C4-2B (cell line): Measurements from ENCODE around the gene SNTA1.

Experiments
- H3K27ac ChIP-seq: fragments of 450-650 bp; 2 replicates; pipeline ENCODE4 v1.5.1; 2017
- ZFX ChIP-seq: fragments of 450-650 bp; IDR thresholded peaks from 2 replicates; pipeline ENCODE4 v1.6.1; 2017
- TF ChIP-seq, protein P1 (sequence below): fragments of 450-650 bp; conservative IDR thresholded peaks from 2 replicates; pipeline ENCODE4 v1.5.1; 2017; ENCODE audit warnings: mild to moderate bottlenecking

SNTA1 gene

DNA sequence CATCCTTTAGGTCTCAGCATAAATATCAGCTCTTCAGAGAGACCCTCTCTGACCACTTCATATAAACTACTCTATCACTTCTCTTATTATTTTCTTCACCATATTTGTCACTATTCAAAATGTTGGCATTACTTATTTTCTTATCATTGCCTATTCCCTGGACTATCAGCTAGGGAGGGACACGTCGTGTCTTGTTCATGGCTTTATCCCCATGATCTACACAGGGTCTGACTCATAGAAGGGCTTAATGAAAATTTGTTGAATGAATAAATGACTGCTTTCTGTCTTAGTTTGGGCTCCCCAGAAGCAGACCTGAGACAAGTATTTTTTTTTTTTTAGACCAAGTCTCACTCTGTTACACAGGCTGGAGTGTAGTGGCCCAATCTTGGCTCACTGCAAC is 39.3 kb downstream of the SNTA1 start:
- H3K27ac ChIP-seq, result no peak overlapping the region
- TF ChIP-seq, protein P1, sequence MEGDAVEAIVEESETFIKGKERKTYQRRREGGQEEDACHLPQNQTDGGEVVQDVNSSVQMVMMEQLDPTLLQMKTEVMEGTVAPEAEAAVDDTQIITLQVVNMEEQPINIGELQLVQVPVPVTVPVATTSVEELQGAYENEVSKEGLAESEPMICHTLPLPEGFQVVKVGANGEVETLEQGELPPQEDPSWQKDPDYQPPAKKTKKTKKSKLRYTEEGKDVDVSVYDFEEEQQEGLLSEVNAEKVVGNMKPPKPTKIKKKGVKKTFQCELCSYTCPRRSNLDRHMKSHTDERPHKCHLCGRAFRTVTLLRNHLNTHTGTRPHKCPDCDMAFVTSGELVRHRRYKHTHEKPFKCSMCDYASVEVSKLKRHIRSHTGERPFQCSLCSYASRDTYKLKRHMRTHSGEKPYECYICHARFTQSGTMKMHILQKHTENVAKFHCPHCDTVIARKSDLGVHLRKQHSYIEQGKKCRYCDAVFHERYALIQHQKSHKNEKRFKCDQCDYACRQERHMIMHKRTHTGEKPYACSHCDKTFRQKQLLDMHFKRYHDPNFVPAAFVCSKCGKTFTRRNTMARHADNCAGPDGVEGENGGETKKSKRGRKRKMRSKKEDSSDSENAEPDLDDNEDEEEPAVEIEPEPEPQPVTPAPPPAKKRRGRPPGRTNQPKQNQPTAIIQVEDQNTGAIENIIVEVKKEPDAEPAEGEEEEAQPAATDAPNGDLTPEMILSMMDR, result no peak
- TF ChIP-seq ZFX, result no peak

DNA sequence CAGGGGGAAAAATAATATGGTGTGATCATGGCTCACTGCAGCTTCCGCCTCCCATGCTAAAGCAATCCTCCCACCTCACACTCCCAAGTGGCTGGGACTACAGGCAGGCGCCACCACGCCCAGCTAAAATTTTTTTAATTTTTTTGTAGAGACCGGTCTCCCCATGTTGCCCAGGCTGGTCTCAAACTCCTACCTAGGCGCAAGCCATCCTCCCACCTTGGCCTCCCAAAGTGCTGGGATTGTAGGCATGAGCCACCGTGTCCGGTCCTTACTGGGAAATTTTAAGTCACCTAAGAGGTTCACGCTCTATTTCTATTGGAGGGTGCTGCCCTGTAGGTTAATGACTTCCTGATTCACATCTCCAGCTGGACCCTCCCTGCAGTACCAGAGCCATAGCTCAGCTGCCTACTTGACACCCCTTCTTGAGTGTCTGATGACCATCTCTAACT is 41.6 kb downstream of the SNTA1 start:
- TF ChIP-seq ZFX, result no peak
- TF ChIP-seq, protein P1, result no peak
- H3K27ac ChIP-seq, result peak overlapping the region; percentile 74

DNA sequence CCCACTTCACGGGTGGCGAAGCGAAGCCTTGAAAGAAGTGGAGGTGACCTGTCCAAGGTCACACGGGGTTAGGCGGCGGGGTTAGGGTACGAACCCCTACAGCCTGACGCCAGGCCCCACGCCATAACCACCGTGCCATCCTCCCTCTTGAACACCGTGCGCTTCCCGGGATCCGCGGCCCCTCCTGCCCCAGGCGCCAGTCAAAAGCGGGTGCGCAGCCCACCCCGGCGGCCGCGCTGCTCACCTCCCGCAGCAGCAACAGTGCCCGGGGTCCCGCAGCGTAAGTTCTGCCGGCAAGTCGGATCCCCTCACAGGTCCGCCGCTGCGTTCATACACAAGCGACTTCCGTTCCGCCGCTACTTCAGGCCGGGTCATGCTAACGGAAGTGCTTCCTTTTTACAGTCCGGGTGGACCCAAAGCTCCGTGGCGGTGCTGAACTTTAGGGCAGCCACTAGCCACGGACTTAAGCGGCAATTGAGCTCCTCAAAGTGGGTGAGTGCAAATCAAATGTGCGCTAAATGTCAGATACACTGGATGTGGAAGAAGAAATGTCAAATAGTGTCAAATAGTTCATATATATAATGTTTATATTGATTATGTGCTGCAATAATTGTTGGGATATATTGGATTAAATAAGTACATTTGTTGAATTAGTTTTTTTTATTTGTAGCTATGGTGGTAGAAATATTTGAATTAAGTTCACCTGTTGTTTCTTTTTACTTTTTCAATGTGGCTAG is 42.2 kb downstream of the SNTA1 start, which contains the start of gene CDK5RAP1:
TSS of gene CDK5RAP1 (minus strand) at position 336 of the 737 bp plus-strand sequence. CDS start 4,455 bp downstream, outside the sequence.
- peak within 1 kb of the TSS; percentile 74 for H3K27ac ChIP-seq
- TF ChIP-seq, protein P1, result no peak
- peak; percentile 90 for TF ChIP-seq ZFX

DNA sequence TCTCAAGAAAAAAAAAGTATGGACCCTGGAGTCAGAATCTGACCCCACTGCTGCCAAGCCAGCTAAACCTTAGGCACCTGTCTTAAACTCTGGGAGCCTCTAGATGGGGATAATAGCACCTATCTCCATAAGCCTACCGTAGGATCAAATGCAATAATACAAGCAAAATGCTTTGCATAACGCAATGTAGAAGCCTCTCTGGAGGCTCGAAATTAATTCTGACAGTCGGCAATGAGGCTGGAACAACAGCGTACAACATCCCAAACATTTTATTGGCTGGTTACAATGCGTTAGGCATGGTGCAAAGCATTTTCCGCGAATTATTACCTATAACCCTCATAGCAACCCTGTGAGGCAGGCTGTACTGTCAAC is 42.8 kb downstream of the SNTA1 start:
- TF ChIP-seq ZFX, result no peak
- TF ChIP-seq, protein P1, result no peak; the same call in 1 of the 2 replicates
- peak overlapping the region; percentile 74 for H3K27ac ChIP-seq

DNA sequence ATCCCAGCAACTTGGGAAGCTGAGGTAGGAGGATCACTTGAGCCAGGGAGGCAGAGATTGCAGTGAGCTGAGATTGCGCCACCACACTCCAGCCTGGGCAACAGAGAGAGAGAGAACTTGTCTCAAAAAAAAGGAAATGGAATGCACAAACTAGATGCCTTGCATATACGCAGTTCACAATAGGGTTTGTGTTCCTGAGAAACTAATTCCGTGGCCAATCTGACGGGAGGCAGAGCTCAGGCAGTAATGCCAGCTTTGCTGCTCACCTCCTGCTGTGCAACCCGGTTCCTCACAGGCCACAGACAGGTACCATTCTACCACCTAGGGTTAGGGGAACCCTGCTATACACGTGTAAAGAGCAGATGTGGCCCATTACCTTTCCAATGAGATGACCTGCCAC is 43.6 kb downstream of the SNTA1 start:
- no peak for TF ChIP-seq ZFX
- TF ChIP-seq, protein P1, result no peak
- H3K27ac ChIP-seq, result no peak overlapping the region

DNA sequence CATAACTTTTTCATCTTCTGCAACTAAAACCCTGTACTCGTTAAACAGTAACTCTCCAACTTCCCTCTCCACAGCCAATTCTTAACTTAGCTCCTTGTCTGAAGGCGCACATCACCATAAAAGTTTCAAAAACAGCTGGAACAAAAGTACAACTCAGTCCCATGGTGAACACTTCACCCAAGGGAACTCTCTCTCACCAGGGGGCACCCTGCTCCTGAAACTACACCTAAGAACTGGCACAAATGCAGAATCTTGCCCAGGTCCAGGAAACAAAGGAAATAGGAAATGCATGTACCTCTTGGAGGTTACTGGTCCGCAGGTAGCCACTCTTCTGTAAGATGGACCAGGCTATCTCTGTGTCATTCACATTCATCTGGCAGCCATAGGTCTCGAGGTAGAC is 48.8 kb downstream of the SNTA1 start:
- TF ChIP-seq, protein P1, result peak; percentile 32
- TF ChIP-seq ZFX, result no peak
- H3K27ac ChIP-seq, result no peak overlapping the region

DNA sequence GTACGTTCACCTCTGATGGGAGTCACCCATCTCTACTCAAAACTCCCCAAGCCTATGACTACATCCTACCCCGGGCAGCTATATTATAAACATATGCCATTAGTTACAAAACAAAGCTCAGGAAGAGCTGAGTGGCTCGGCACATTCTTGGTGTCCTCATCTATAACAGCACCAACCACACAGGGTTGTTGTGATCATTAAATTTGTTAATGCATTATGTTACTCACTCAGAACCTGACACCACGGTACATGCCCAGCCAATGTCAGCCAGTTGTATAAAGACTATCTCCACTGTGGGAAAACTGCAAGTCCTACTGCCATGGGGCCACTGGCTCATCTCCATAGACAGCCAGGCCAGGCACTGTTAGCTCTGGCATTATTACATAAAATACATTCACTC is 50.0 kb downstream of the SNTA1 start:
- no peak for TF ChIP-seq ZFX
- TF ChIP-seq, protein P1, result no peak
- H3K27ac ChIP-seq, result no peak overlapping the region
